Measurements from ENCODE around the gene FHOD3. TPM values are rescaled to one million over a fixed set of nuclear protein-coding genes. Genes with fewer than 3 reads are reported as not detected.

Gene FHOD3
- total RNA-seq, 1 donor from 2014 or later, result 5.9 TPM

- no peaks in the 10 kb centered on the region for H3K4me1 ChIP-seq (ENCODE audit: insufficient read depth, low read length)
- FAIRE-seq, result no peak
- DNase-seq (ENCODE audit: low read depth), result no peak
- no peak overlapping the region for H3K9ac ChIP-seq (ENCODE audit: low read length)
- H2AFZ ChIP-seq (ENCODE audit: low read depth, low read length), result no peak overlapping the region
- no peaks in the 10 kb centered on the region for H3K36me3 Mint-ChIP-seq (ENCODE audit: low read depth, unreplicated experiment)
- H3K4me2 ChIP-seq (ENCODE audit: low read length), result no peak overlapping the region
- no peak overlapping the region for H3K4me3 Mint-ChIP-seq (ENCODE audit: unreplicated experiment)
- TF ChIP-seq, protein P1, sequence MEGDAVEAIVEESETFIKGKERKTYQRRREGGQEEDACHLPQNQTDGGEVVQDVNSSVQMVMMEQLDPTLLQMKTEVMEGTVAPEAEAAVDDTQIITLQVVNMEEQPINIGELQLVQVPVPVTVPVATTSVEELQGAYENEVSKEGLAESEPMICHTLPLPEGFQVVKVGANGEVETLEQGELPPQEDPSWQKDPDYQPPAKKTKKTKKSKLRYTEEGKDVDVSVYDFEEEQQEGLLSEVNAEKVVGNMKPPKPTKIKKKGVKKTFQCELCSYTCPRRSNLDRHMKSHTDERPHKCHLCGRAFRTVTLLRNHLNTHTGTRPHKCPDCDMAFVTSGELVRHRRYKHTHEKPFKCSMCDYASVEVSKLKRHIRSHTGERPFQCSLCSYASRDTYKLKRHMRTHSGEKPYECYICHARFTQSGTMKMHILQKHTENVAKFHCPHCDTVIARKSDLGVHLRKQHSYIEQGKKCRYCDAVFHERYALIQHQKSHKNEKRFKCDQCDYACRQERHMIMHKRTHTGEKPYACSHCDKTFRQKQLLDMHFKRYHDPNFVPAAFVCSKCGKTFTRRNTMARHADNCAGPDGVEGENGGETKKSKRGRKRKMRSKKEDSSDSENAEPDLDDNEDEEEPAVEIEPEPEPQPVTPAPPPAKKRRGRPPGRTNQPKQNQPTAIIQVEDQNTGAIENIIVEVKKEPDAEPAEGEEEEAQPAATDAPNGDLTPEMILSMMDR (IDR thresholded peaks at IDR 0.05; ENCODE audit: insufficient read depth, low read depth, low read length), result no peak
- no peak for TF ChIP-seq EZH2 (IDR thresholded peaks at IDR 0.05; ENCODE audit: insufficient read depth, low read length)
- no peaks in the 10 kb centered on the region for H3K27me3 ChIP-seq (ENCODE audit: insufficient read depth, low read length)
- no peaks in the 10 kb centered on the region for H4K20me1 ChIP-seq (ENCODE audit: insufficient read depth, low read length)
- peaks cover 2% of the 10 kb centered on the region for H3K9me3 Mint-ChIP-seq (ENCODE audit: unreplicated experiment)
- H3K9me3 ChIP-seq (ENCODE audit: insufficient read depth, low read depth, low read length), result no peaks in the 10 kb centered on the region
- H3K27ac ChIP-seq (ENCODE audit: low read depth, low read length), result no peak overlapping the region
- H3K36me3 ChIP-seq (ENCODE audit: insufficient read depth, low read length), result no peaks in the 10 kb centered on the region
- no peak overlapping the region for H3K4me3 ChIP-seq (ENCODE audit: insufficient read depth, low read depth, low read length)
- peaks cover 7% of the 10 kb centered on the region for H3K27me3 Mint-ChIP-seq (ENCODE audit: low read depth, unreplicated experiment)
- no peak overlapping the region for H3K27ac Mint-ChIP-seq (ENCODE audit: unreplicated experiment)
- H3K4me1 Mint-ChIP-seq (ENCODE audit: low read depth, unreplicated experiment), result no peaks in the 10 kb centered on the region
- no peaks in the 10 kb centered on the region for H3K79me2 ChIP-seq (ENCODE audit: insufficient read depth, low read length)
Measured at GRCh38 chr18:36649205-36649604, 351.7 kb downstream of the FHOD3 start.

DNA sequence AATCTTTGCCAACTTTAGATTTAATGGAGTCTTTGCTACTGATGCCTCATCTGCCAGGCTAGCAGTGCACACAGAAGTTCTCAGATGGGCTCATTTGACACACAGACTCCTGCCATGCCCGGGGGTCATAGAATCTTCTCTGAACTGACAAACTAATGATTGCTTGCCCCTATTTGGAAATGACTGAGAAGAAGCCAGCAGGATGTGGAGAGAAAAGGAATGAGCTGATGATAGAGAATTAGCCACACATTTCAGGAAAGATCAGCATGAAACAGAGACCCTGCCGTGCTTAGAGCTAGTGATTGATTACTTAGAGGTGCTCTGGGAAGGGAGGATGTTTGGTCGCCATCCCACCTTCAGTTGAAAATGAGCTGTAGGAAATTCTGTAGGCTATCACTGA lies 352.8 kb downstream of the FHOD3 start:
- no peak overlapping the region for H3K9ac ChIP-seq (ENCODE audit: low read length)
- Mint-ChIP-seq H3K27me3 (ENCODE audit: low read depth, unreplicated experiment) (peaks cover 7% of the 10 kb centered on the region), H3K36me3 (ENCODE audit: low read depth, unreplicated experiment) (no peaks in the 10 kb centered on the region), H3K27ac (ENCODE audit: unreplicated experiment) (no peak overlapping the region), H3K4me3 (ENCODE audit: unreplicated experiment) (no peak overlapping the region), H3K4me1 (ENCODE audit: low read depth, unreplicated experiment) (peaks cover 4% of the 10 kb centered on the region), H3K9me3 (ENCODE audit: unreplicated experiment) (peaks cover 2% of the 10 kb centered on the region)
- no peak overlapping the region for H3K4me3 ChIP-seq (ENCODE audit: insufficient read depth, low read depth, low read length)
- no peaks in the 10 kb centered on the region for H3K4me1 ChIP-seq (ENCODE audit: insufficient read depth, low read length)
- no peak overlapping the region for H2AFZ ChIP-seq (ENCODE audit: low read depth, low read length)
- no peak overlapping the region for H3K27ac ChIP-seq (ENCODE audit: low read depth, low read length)
- no peaks in the 10 kb centered on the region for H3K9me3 ChIP-seq (ENCODE audit: insufficient read depth, low read depth, low read length)
- no peaks in the 10 kb centered on the region for H4K20me1 ChIP-seq (ENCODE audit: insufficient read depth, low read length)
- FAIRE-seq (no peak), DNase-seq (ENCODE audit: low read depth) (no peak)
- H3K36me3 ChIP-seq (ENCODE audit: insufficient read depth, low read length), result no peaks in the 10 kb centered on the region
- H3K27me3 ChIP-seq (ENCODE audit: insufficient read depth, low read length), result no peaks in the 10 kb centered on the region
- H3K79me2 ChIP-seq (ENCODE audit: insufficient read depth, low read length), result no peaks in the 10 kb centered on the region
- TF ChIP-seq EZH2 (IDR thresholded peaks at IDR 0.05; ENCODE audit: insufficient read depth, low read length), result no peak
- TF ChIP-seq, protein P1 (IDR thresholded peaks at IDR 0.05; ENCODE audit: insufficient read depth, low read depth, low read length), result no peak
- no peak overlapping the region for H3K4me2 ChIP-seq (ENCODE audit: low read length)

DNA sequence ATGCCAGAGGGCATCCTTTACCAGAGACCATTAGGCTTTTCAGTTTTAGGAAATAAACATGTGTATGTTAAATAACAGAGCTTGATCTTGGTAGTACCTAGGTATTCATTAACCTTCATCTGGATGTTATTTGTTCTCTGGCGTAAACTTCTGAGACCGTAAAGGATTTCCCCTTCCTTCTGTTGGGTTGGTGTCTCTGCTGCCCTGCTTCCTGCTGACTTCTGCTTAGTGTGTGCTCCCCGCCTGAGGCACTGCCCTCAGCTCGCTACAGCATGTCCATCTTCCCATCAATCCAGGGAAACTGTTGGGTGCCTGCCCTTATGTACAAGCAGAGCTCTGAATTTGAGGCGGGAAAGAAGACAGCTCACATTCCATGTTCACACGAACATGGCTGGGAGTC lies 353.4 kb downstream of the FHOD3 start:
- Mint-ChIP-seq H3K4me3 (ENCODE audit: unreplicated experiment) (no peak overlapping the region), H3K27me3 (ENCODE audit: low read depth, unreplicated experiment) (peaks cover 7% of the 10 kb centered on the region), H3K4me1 (ENCODE audit: low read depth, unreplicated experiment) (peaks cover 10% of the 10 kb centered on the region), H3K27ac (ENCODE audit: unreplicated experiment) (no peak overlapping the region), H3K36me3 (ENCODE audit: low read depth, unreplicated experiment) (no peaks in the 10 kb centered on the region), H3K9me3 (ENCODE audit: unreplicated experiment) (peaks cover 2% of the 10 kb centered on the region)
- DNase-seq (ENCODE audit: low read depth), result no peak
- Histone ChIP-seq H3K36me3 (ENCODE audit: insufficient read depth, low read length) (no peaks in the 10 kb centered on the region), H3K4me2 (ENCODE audit: low read length) (no peak overlapping the region), H3K27ac (ENCODE audit: low read depth, low read length) (no peak overlapping the region), H4K20me1 (ENCODE audit: insufficient read depth, low read length) (no peaks in the 10 kb centered on the region), H3K9me3 (ENCODE audit: insufficient read depth, low read depth, low read length) (no peaks in the 10 kb centered on the region), H3K79me2 (ENCODE audit: insufficient read depth, low read length) (no peaks in the 10 kb centered on the region), H2AFZ (ENCODE audit: low read depth, low read length) (no peak overlapping the region), H3K9ac (ENCODE audit: low read length) (no peak overlapping the region), H3K4me3 (ENCODE audit: insufficient read depth, low read depth, low read length) (no peak overlapping the region), H3K27me3 (ENCODE audit: insufficient read depth, low read length) (no peaks in the 10 kb centered on the region), H3K4me1 (ENCODE audit: insufficient read depth, low read length) (no peaks in the 10 kb centered on the region)
- no peak for TF ChIP-seq EZH2 (IDR thresholded peaks at IDR 0.05; ENCODE audit: insufficient read depth, low read length)
- TF ChIP-seq, protein P1 (IDR thresholded peaks at IDR 0.05; ENCODE audit: insufficient read depth, low read depth, low read length), result no peak
- FAIRE-seq, result no peak
